IMR-90 (cell line): ENCODE measurements around the gene MLYCD. TPM values are rescaled to one million over a fixed set of nuclear protein-coding genes. Genes with fewer than 3 reads are reported as not detected.

ENCODE experiments used
- ATAC-seq: fragments of 200-7000 bp; cut with Tn5 transposase; 2 replicates; pipeline ENCODE4 v1.9.1; 2020; ENCODE audit warnings: low read depth, mild to moderate bottlenecking, moderate library complexity
- BruUV-seq: library from RNA; stranded (reverse); fragments of 400-500 nt; replicated peaks from 2 replicates; lab custom pipeline; 2021; lab: Mats Ljungman, UMichigan
- CTCF ChIA-PET: fragments of 300-600 bp; formaldehyde crosslinking; extraction: SDS; loops from one replicate; lab custom pipeline; 2021; ENCODE audit warnings: antibody characterized with exemption; lab: Yijun Ruan, JAX
- POLR2A ChIA-PET: fragments of 300-600 bp; sonication (Branson Sonifier 250); formaldehyde crosslinking; loops from one replicate; lab custom pipeline; 2022; ENCODE audit warnings: antibody characterized with exemption; ENCODE audit not compliant: unreplicated experiment; lab: Charles Lee
- DNase-seq: peaks from one replicate; pipeline ENCODE4 v3.0.0; 2013
- H2AFZ ChIP-seq: replicated peaks from 2 replicates; pipeline ENCODE3; 2013; ENCODE audit warnings: low read length, mild to moderate bottlenecking; ENCODE audit not compliant: poor library complexity
- H2AK5ac ChIP-seq: 2 replicates; pipeline ENCODE4 v1.6.1; 2013; ENCODE audit warnings: low read depth, low read length, inconsistent platforms
- H2AK9ac ChIP-seq: replicated peaks from 2 replicates; pipeline ENCODE3; 2013; ENCODE audit warnings: mild to moderate bottlenecking, low read depth, low read length, moderate library complexity; ENCODE audit not compliant: poor library complexity
- H2BK120ac ChIP-seq: 2 replicates; pipeline ENCODE4 v1.6.1; 2013; ENCODE audit warnings: low read depth, low read length, inconsistent platforms
- H2BK15ac ChIP-seq: 3 replicates; pipeline ENCODE4 v1.6.1; 2013; ENCODE audit warnings: low read depth, low read length, inconsistent platforms
- H2BK20ac ChIP-seq: 2 replicates; pipeline ENCODE4 v1.6.1; 2013; ENCODE audit warnings: low read depth, mild to moderate bottlenecking, inconsistent platforms, low read length, moderate library complexity
- H2BK5ac ChIP-seq: 2 replicates; pipeline ENCODE4 v1.6.1; 2013; ENCODE audit warnings: mild to moderate bottlenecking, low read depth, low read length, inconsistent platforms; ENCODE audit not compliant: poor library complexity, severe bottlenecking
- H3K14ac ChIP-seq: replicated peaks from 2 replicates; pipeline ENCODE4 v1.6.1; 2013; ENCODE audit warnings: low read depth, low read length, inconsistent platforms
- H3K18ac ChIP-seq: 2 replicates; pipeline ENCODE4 v1.6.1; 2013; ENCODE audit warnings: low read depth, low read length, control low read depth
- H3K23ac ChIP-seq: 2 replicates; pipeline ENCODE4 v1.6.1; 2013; ENCODE audit warnings: low read depth, low read length, inconsistent platforms
- H3K27ac ChIP-seq: 2 replicates; pipeline ENCODE4 v1.5.1; 2013; ENCODE audit warnings: mild to moderate bottlenecking, control low read depth, low read length; ENCODE audit not compliant: insufficient read depth
- H3K27me3 ChIP-seq: 2 replicates; pipeline ENCODE4 v1.6.1; 2013; ENCODE audit warnings: low read length; ENCODE audit not compliant: control insufficient read depth, insufficient read depth
- H3K36me3 ChIP-seq: 2 replicates; pipeline ENCODE4 v1.6.1; 2013; ENCODE audit warnings: low read length, mixed read lengths; ENCODE audit not compliant: control insufficient read depth, insufficient read depth
- H3K4ac ChIP-seq: 2 replicates; pipeline ENCODE4 v1.6.1; 2013; ENCODE audit warnings: low read depth, low read length, inconsistent platforms
- H3K4me1 ChIP-seq: 2 replicates; pipeline ENCODE4 v1.6.1; 2013; ENCODE audit warnings: low read length, mixed read lengths; ENCODE audit not compliant: control insufficient read depth, insufficient read depth
- H3K4me2 ChIP-seq: 2 replicates; pipeline ENCODE4 v1.6.1; 2013; ENCODE audit warnings: low read depth, mild to moderate bottlenecking, control low read depth, low read length, moderate library complexity
- H3K4me3 ChIP-seq: 2 replicates; pipeline ENCODE4 v1.5.1; 2013; ENCODE audit warnings: low read depth, mild to moderate bottlenecking, control low read depth, low read length, moderate library complexity; ENCODE audit not compliant: insufficient read depth
- H3K56ac ChIP-seq: 2 replicates; pipeline ENCODE4 v1.6.1; 2013; ENCODE audit warnings: low read length, inconsistent platforms; ENCODE audit not compliant: insufficient read depth; ENCODE audit errors: extremely low read depth
- H3K79me1 ChIP-seq, 2 experiments: 2 replicates each; pipeline ENCODE4 v1.6.1; 2013; ENCODE audit warnings: low read length in 2 of 2, inconsistent platforms in 1 of 2, low read depth in 1 of 2
- H3K9ac ChIP-seq: 2 replicates; pipeline ENCODE4 v1.6.1; 2013; ENCODE audit warnings: low read depth, low read length, control low read depth
- H3K9me1 ChIP-seq: 2 replicates; pipeline ENCODE4 v1.6.1; 2013; ENCODE audit warnings: low read length, inconsistent platforms; ENCODE audit not compliant: insufficient read depth
- H3K9me3 ChIP-seq: 2 replicates; pipeline ENCODE4 v1.6.1; 2013; ENCODE audit warnings: low read length; ENCODE audit not compliant: control insufficient read depth, insufficient read depth
- H4K20me1 ChIP-seq: 2 replicates; pipeline ENCODE4 v1.6.1; 2013; ENCODE audit warnings: low read length, inconsistent platforms; ENCODE audit not compliant: insufficient read depth
- H4K5ac ChIP-seq: 2 replicates; pipeline ENCODE4 v1.6.1; 2013; ENCODE audit warnings: mild to moderate bottlenecking, low read depth, low read length, control low read depth
- H4K8ac ChIP-seq, 2 experiments: 2 replicates each; pipeline ENCODE4 v1.6.1; 2013; ENCODE audit warnings: low read depth in 2 of 2, low read length in 2 of 2, control low read depth in 1 of 2, inconsistent platforms in 1 of 2
- H4K91ac ChIP-seq: 2 replicates; pipeline ENCODE4 v1.6.1; 2013; ENCODE audit warnings: low read depth, low read length, inconsistent platforms; ENCODE audit not compliant: insufficient read depth
- BHLHE40 ChIP-seq: fragments of 150-350 bp; IDR thresholded peaks from 2 replicates; pipeline ENCODE4 v1.6.1; 2016; ENCODE audit warnings: mild to moderate bottlenecking, low read depth, low read length
- CEBPB ChIP-seq: IDR thresholded peaks from 2 replicates; pipeline ENCODE4 v1.6.1; 2012; ENCODE audit warnings: low read depth, low read length, improper control_type of control experiment
- CHD1 ChIP-seq: IDR thresholded peaks from 2 replicates; pipeline ENCODE4 v1.6.1; 2012; ENCODE audit warnings: low read depth, low read length, improper control_type of control experiment
- CTCF ChIP-seq: conservative IDR thresholded peaks from 2 replicates; pipeline ENCODE4 v1.5.1; 2012; ENCODE audit warnings: mild to moderate bottlenecking, low read depth, low read length, improper control_type of control experiment
- ELK1 ChIP-seq: fragments of 150-350 bp; IDR thresholded peaks from 2 replicates; pipeline ENCODE4 v1.6.1; 2016; ENCODE audit warnings: low read depth, mild to moderate bottlenecking, low read length, moderate library complexity, borderline replicate concordance
- FOS ChIP-seq: fragments of 150-350 bp; IDR thresholded peaks from 2 replicates; pipeline ENCODE4 v1.6.1; 2016; ENCODE audit warnings: low read depth, low read length
- MAFK ChIP-seq: IDR thresholded peaks from 2 replicates; pipeline ENCODE4 v1.6.1; 2012; ENCODE audit warnings: low read depth, low read length, improper control_type of control experiment
- MAZ ChIP-seq: IDR thresholded peaks from 2 replicates; pipeline ENCODE4 v1.6.1; 2012; ENCODE audit warnings: low read depth, mild to moderate bottlenecking, low read length, improper control_type of control experiment, moderate library complexity, borderline replicate concordance
- MXI1 ChIP-seq: IDR thresholded peaks from 2 replicates; pipeline ENCODE4 v1.6.1; 2012; ENCODE audit warnings: low read depth, mild to moderate bottlenecking, low read length, moderate library complexity, borderline replicate concordance
- POLR2A ChIP-seq: IDR thresholded peaks from 2 replicates; pipeline ENCODE4 v1.6.1; 2012; ENCODE audit warnings: mild to moderate bottlenecking, low read depth, low read length
- RFX5 ChIP-seq: IDR thresholded peaks from 2 replicates; pipeline ENCODE4 v1.8.0; 2012; ENCODE audit warnings: low read depth, mild to moderate bottlenecking, low read length, moderate library complexity
- SMC3 ChIP-seq: fragments of 150-350 bp; IDR thresholded peaks from 2 replicates; pipeline ENCODE4 v1.6.1; 2016; ENCODE audit warnings: low read depth, mild to moderate bottlenecking, antibody characterized with exemption, low read length, moderate library complexity
- USF2 ChIP-seq: fragments of 150-350 bp; IDR thresholded peaks from 2 replicates; pipeline ENCODE4 v1.6.1; 2017; ENCODE audit warnings: mild to moderate bottlenecking, antibody characterized with exemption, low read length, low read depth
- WGBS, 2 experiments: methylation state at CpG; one replicate each; pipeline versions ENCODE4 v1.1.5 to v1.1.7; 2013; ENCODE audit warnings: missing lambda C conversion rate in 2 of 2; ENCODE audit not compliant: insufficient read length in 1 of 2; ENCODE audit errors: extremely low coverage in 2 of 2; 5-methylcytosine and 5-hydroxymethylcytosine counted together
- dilution Hi-C: fragments of 300-500 bp; cut with HindIII; formaldehyde crosslinking; loops from one replicate; pipeline ENCODE4 v1.14.3; 2018; ENCODE audit warnings: low sequenced_read_pairs; ENCODE audit not compliant: unreplicated experiment
- in situ Hi-C: fragments of 300-500 bp; cut with MboI; formaldehyde crosslinking; loops from 3 replicates; pipeline ENCODE4 v1.14.3; 2019; ENCODE audit warnings: low sequenced_read_pairs, inconsistent platforms, mixed read lengths
- intact Hi-C: fragments of 100-400 bp; cut with micrococcal nuclease; formaldehyde crosslinking; loops from 2 replicates; pipeline ENCODE4 v1.10.0; 2022
- polyA plus RNA-seq, 3 experiments: library from polyadenylated mRNA; depleted of rRNA; stranded (reverse); fragments of >200 nt; gene quantifications; 2 replicates each; pipeline ENCODE4 v1.2.3, GENCODE V29; 2012; ENCODE audit warnings: low replicate concordance in 1 of 3
- total RNA-seq: library from RNA; depleted of rRNA; stranded (reverse); fragments of >200 nt; gene quantifications from 2 replicates; pipeline ENCODE4 v1.2.3, GENCODE V29; 2012

MLYCD gene
- total and polyA plus RNA-seq, 2 of the 4 experiments (the other 2 are of a cell fraction): 1.9 to 2.7 TPM

GRCh38 chr16:83931556-83931955 is 32.6 kb downstream of the MLYCD start:
- Histone ChIP-seq H3K27me3 (no peaks in the 10 kb centered on the region; the same call in 1 of the 2 replicates), H4K91ac (no peak overlapping the region), H3K9me3 (no peaks in the 10 kb centered on the region), H3K9ac (no peak overlapping the region), H3K4me3 (no peak overlapping the region), H4K8ac (no peak overlapping the region), H3K4me1 (peaks cover 11% of the 10 kb centered on the region), H2BK20ac (no peak overlapping the region), H3K18ac (no peak overlapping the region), H3K14ac (no peak overlapping the region), H2BK120ac (no peak overlapping the region), H3K56ac (no peak overlapping the region), H3K79me1 (no peaks in the 10 kb centered on the region), H3K9me1 (no peaks in the 10 kb centered on the region), H2AK9ac (no peak overlapping the region), H3K27ac (no peak overlapping the region), H2AK5ac (no peak overlapping the region), H2AFZ (no peak overlapping the region), H2BK15ac (no peak overlapping the region), H3K36me3 (no peaks in the 10 kb centered on the region), H3K23ac (no peak overlapping the region), H2BK5ac (no peak overlapping the region), H3K4ac (no peak overlapping the region), H4K20me1 (no peaks in the 10 kb centered on the region), H4K5ac (no peak overlapping the region), H3K4me2 (no peak overlapping the region)
- ChIA-PET CTCF (no interaction called here), POLR2A (no interaction called here)
- ATAC-seq (no peak), DNase-seq (no peak)
- in situ Hi-C loops: no loop called here
- BruUV-seq: no TSS peak
- no peak for TF ChIP-seq MAZ
- TF ChIP-seq FOS: no peak
- TF ChIP-seq RFX5: no peak
- TF ChIP-seq BHLHE40: no peak
- TF ChIP-seq CHD1: no peak
- no peak for TF ChIP-seq ELK1
- TF ChIP-seq MAFK: no peak
- TF ChIP-seq POLR2A: no peak
- no peak for TF ChIP-seq CTCF
- TF ChIP-seq USF2: no peak
- TF ChIP-seq SMC3: no peak
- TF ChIP-seq MXI1: no peak
- no peak for TF ChIP-seq CEBPB
- dilution Hi-C loops: no loop called here
- 81% methylated on average over 11 of the region's 17 CpGs; no CpG with 5 or more reads in 1 of the 2 experiments for WGBS, 2 experiments
- intact Hi-C loops: no loop called here
